ENCODE data around the gene CACNA1C.

- TF ChIP-seq CTCF (conservative IDR thresholded peaks at IDR 0.05) = no peak
- TF ChIP-seq ZFX (IDR thresholded peaks at IDR 0.05) = no peak
These were observed 300.5 kb downstream of the CACNA1C start for GRCh38 chr12:2353281-2353680.

Data from C4-2B (cell line).